Calu3 (cell line): ENCODE results near the gene PSMB7. TPM values are rescaled to one million over a fixed set of nuclear protein-coding genes. Genes with fewer than 3 reads are reported as not detected.

Source experiments
- BruUV-seq: library from RNA; stranded (reverse); fragments of 400-500 nt; replicated peaks from 2 replicates; lab custom pipeline; 2021; lab: Mats Ljungman, UMichigan
- CTCF ChIA-PET: fragments of 300-600 bp; sonication (Branson Sonifier 250); formaldehyde crosslinking; loops from one replicate; lab custom pipeline; 2022; ENCODE audit warnings: antibody characterized with exemption; lab: Charles Lee
- DNase-seq: peaks from one replicate; pipeline ENCODE4 v3.0.0; 2022
- H3K27ac Mint-ChIP-seq: one replicate; pipeline ENCODE4 v1.8.0; 2022; ENCODE audit warnings: mixed read lengths; ENCODE audit not compliant: unreplicated experiment
- H3K27me3 Mint-ChIP-seq: one replicate; pipeline ENCODE4 v1.8.0; 2022; ENCODE audit warnings: mixed read lengths; ENCODE audit not compliant: unreplicated experiment
- H3K36me3 Mint-ChIP-seq: one replicate; pipeline ENCODE4 v1.8.0; 2022; ENCODE audit warnings: mild to moderate bottlenecking, moderate library complexity, mixed read lengths; ENCODE audit not compliant: insufficient read depth, unreplicated experiment
- H3K4me1 Mint-ChIP-seq: one replicate; pipeline ENCODE4 v1.8.0; 2022; ENCODE audit warnings: mild to moderate bottlenecking, low read depth, mixed read lengths; ENCODE audit not compliant: unreplicated experiment
- H3K4me3 Mint-ChIP-seq: one replicate; pipeline ENCODE4 v1.8.0; 2022; ENCODE audit warnings: mild to moderate bottlenecking, low read depth, moderate library complexity, mixed read lengths; ENCODE audit not compliant: unreplicated experiment
- H3K9me3 Mint-ChIP-seq: one replicate; pipeline ENCODE4 v1.8.0; 2022; ENCODE audit warnings: low read depth, mixed read lengths; ENCODE audit not compliant: unreplicated experiment
- CTCF ChIP-seq: fragments of 200-600 bp; IDR thresholded peaks from one replicate; pipeline ENCODE4 v1.8.0; 2022; ENCODE audit warnings: antibody characterized with exemption; ENCODE audit not compliant: unreplicated experiment
- intact Hi-C: fragments of 100-400 bp; cut with micrococcal nuclease; formaldehyde crosslinking; loops from one replicate; pipeline ENCODE4 v1.10.0; 2022; ENCODE audit not compliant: unreplicated experiment
- total RNA-seq: library from RNA; stranded (reverse); gene quantifications from 2 replicates; pipeline ENCODE4 v1.2.3, GENCODE V29; 2022

Gene PSMB7
- total RNA-seq, 1 experiment from 2014 or later = 137 TPM

- Mint-ChIP-seq H3K4me3 (no peak overlapping the region), H3K27ac (no peak overlapping the region), H3K36me3 (peaks cover 21% of the 10 kb centered on the region), H3K9me3 (no peaks in the 10 kb centered on the region), H3K27me3 (no peaks in the 10 kb centered on the region), H3K4me1 (peaks cover 33% of the 10 kb centered on the region)
- no peak for TF ChIP-seq CTCF
- CTCF ChIA-PET = no interaction called here
- intact Hi-C loops = no loop called here
- BruUV-seq = no TSS peak
- no peak for DNase-seq
Measured at GRCh38 chr9:124303762-124304161, 111.5 kb downstream of the PSMB7 start.

Other genes with a start within 250 kb of the PSMB7 start
- 42.2 and 43.0 TPM in 2 replicates for gene NEK6, start 157.5 kb downstream of the PSMB7 start, total RNA-seq
- gene ADGRD2, start 35.0 kb upstream of the PSMB7 start, total RNA-seq = not detected in 2 replicates
- gene NR5A1, start 92.0 kb upstream of the PSMB7 start, total RNA-seq = 0.12 TPM in 1 of 2 replicates, not detected in the other